Measurements from ENCODE around the gene ADAMTSL1. TPM values are rescaled to one million over a fixed set of nuclear protein-coding genes. Genes with fewer than 3 reads are reported as not detected.

Gene ADAMTSL1
- total and polyA plus RNA-seq, 4 donors, result 0.31 to 3.4 (median 1.9) TPM

GRCh38 chr9:18770131-18770908 lies 296.4 kb downstream of the ADAMTSL1 start:
- H3K27ac ChIP-seq (ENCODE audit: low read depth in 1 of 2, low read length in 2 of 2), result no peak overlapping the region

More at GRCh38 chr9:18770131-18770908, 296.4 kb downstream of the ADAMTSL1 start:
- no peaks in the 10 kb centered on the region for H3K36me3 ChIP-seq (ENCODE audit: control insufficient read depth in 4 of 4, insufficient read depth in 3 of 4, low read depth in 1 of 4, low read length in 3 of 4)
- no peaks in the 10 kb centered on the region for H3K4me1 ChIP-seq (ENCODE audit: control insufficient read depth in 4 of 4, insufficient read depth in 4 of 4, low read length in 3 of 4)
- H3K27me3 ChIP-seq (ENCODE audit: control insufficient read depth in 4 of 4, insufficient read depth in 4 of 4, low read length in 3 of 4), result no peaks in the 10 kb centered on the region
- no peak overlapping the region for H3K9ac ChIP-seq (ENCODE audit: low read depth in 1 of 2, low read length in 2 of 2)
- TF ChIP-seq JUND (IDR thresholded peaks at IDR 0.05) (no peak), NR2F2 (IDR thresholded peaks at IDR 0.05) (no peak), SP1 (IDR thresholded peaks at IDR 0.05) (no peak), FOXA1 (IDR thresholded peaks at IDR 0.05) (no peak), FOXA2 (IDR thresholded peaks at IDR 0.05) (no peak), RAD21 (IDR thresholded peaks at IDR 0.05) (no peak), ZBTB33 (IDR thresholded peaks at IDR 0.05) (no peak), RXRA (IDR thresholded peaks at IDR 0.05) (no peak), REST (IDR thresholded peaks at IDR 0.05) (no peak), ATF3 (IDR thresholded peaks at IDR 0.05) (no peak), YY1 (IDR thresholded peaks at IDR 0.05) (no peak), HNF4A (conservative IDR thresholded peaks at IDR 0.05) (no peak), HNF4G (IDR thresholded peaks at IDR 0.05) (no peak), MAX (IDR thresholded peaks at IDR 0.05) (no peak), GABPA (IDR thresholded peaks at IDR 0.05 in 1 of 2, conservative IDR thresholded peaks at IDR 0.05 in 1 of 2) (no peak), EGR1 (IDR thresholded peaks at IDR 0.05; ENCODE audit: low read depth in 2 of 2) (no peak), CTCF (IDR thresholded peaks at IDR 0.05; ENCODE audit: low read depth, low read length, missing input control) (no peak), TAF1 (conservative IDR thresholded peaks at IDR 0.05) (no peak)
- H3K4me3 ChIP-seq (ENCODE audit: low read depth in 1 of 3, low read length in 3 of 3), result no peak overlapping the region
- no peak for DNase-seq (ENCODE audit: low spot score)
- H3K9me3 ChIP-seq (ENCODE audit: control insufficient read depth in 4 of 4, low read length in 3 of 4), result no peaks in the 10 kb centered on the region
- 89% methylated on average over 10 of the region's 10 CpGs for whole genome bisulfite sequencing
